GM08714 (cell line): Measurements from ENCODE around the gene PADI2.

ENCODE experiments used
- H3K4me3 ChIP-seq: fragments of 200-500 bp; sonication (Bioruptor generic); 2 replicates; pipeline ENCODE4 v1.5.1; 2014; ENCODE audit warnings: mild to moderate bottlenecking, low read length, inconsistent platforms
- ZNF274 ChIP-seq: IDR thresholded peaks from 2 replicates; pipeline ENCODE4 v1.6.1; 2012; ENCODE audit warnings: mild to moderate bottlenecking, low read depth, low read length

The PADI2 gene

GRCh38 chr1:17119076-17119772 lies at the start of gene PADI2:
TSS of gene PADI2 (minus strand) at chr1:17119451. CDS start at chr1:17119371, 80 bp downstream.
- TF ChIP-seq ZNF274 = no peak
- H3K4me3 ChIP-seq = no peak within 1 kb of the TSS

- H3K4me3 ChIP-seq = no peak overlapping the region
- TF ChIP-seq ZNF274 = no peak
Measured at GRCh38 chr1:17168091-17168876, 49.0 kb upstream of the PADI2 start.

- no peak for TF ChIP-seq ZNF274
- no peak overlapping the region for H3K4me3 ChIP-seq
Measured at GRCh38 chr1:17167786-17168090, 48.5 kb upstream of the PADI2 start.

- H3K4me3 ChIP-seq = no peak overlapping the region
- TF ChIP-seq ZNF274 = no peak
Measured at GRCh38 chr1:17167041-17167785, 48.0 kb upstream of the PADI2 start.

GRCh38 chr1:17165823-17166222 lies 46.6 kb upstream of the PADI2 start:
- H3K4me3 ChIP-seq = no peak overlapping the region
- no peak for TF ChIP-seq ZNF274

- no peak overlapping the region for H3K4me3 ChIP-seq
- no peak for TF ChIP-seq ZNF274
Measured at GRCh38 chr1:17163789-17164666, 44.8 kb upstream of the PADI2 start.

GRCh38 chr1:17163371-17163770 lies 44.1 kb upstream of the PADI2 start:
- no peak overlapping the region for H3K4me3 ChIP-seq
- no peak for TF ChIP-seq ZNF274

- no peak overlapping the region for H3K4me3 ChIP-seq
- TF ChIP-seq ZNF274 = no peak
Measured at GRCh38 chr1:17162941-17163340, 43.7 kb upstream of the PADI2 start.

- no peak overlapping the region for H3K4me3 ChIP-seq
- TF ChIP-seq ZNF274 = no peak
Measured at GRCh38 chr1:17161926-17162800, 42.9 kb upstream of the PADI2 start.

- H3K4me3 ChIP-seq = no peak overlapping the region
- no peak for TF ChIP-seq ZNF274
Measured at GRCh38 chr1:17161137-17161740, 42.0 kb upstream of the PADI2 start.

GRCh38 chr1:17158961-17159360 lies 39.7 kb upstream of the PADI2 start:
- H3K4me3 ChIP-seq = no peak overlapping the region
- TF ChIP-seq ZNF274 = no peak

GRCh38 chr1:17156108-17156507 lies 36.9 kb upstream of the PADI2 start:
- no peak for TF ChIP-seq ZNF274
- H3K4me3 ChIP-seq = no peak overlapping the region
